Neuronal stem cell (in vitro differentiated cells): ENCODE results near the gene SAMD4A.

Experiments used
- DNase-seq: peaks from one replicate; pipeline ENCODE4 v3.0.0-alpha.2; 2013; ENCODE audit warnings: low spot score
- H2AFZ ChIP-seq: one replicate; pipeline ENCODE4 v1.6.1; 2013; ENCODE audit warnings: mild to moderate bottlenecking, low read length, inconsistent platforms
- H2AK5ac ChIP-seq: 2 replicates; pipeline ENCODE4 v1.6.1; 2013; ENCODE audit warnings: low read depth, mild to moderate bottlenecking, inconsistent platforms, low read length, moderate library complexity, mixed read lengths
- H2BK120ac ChIP-seq: 2 replicates; pipeline ENCODE4 v1.6.1; 2013; ENCODE audit warnings: low read depth, mild to moderate bottlenecking, inconsistent platforms, low read length, moderate library complexity, mixed read lengths
- H2BK12ac ChIP-seq: one replicate; pipeline ENCODE4 v1.6.1; 2013; ENCODE audit warnings: low read length, inconsistent platforms
- H2BK15ac ChIP-seq: 2 replicates; pipeline ENCODE4 v1.6.1; 2013; ENCODE audit warnings: mild to moderate bottlenecking, low read length, inconsistent platforms, mixed read lengths
- H2BK5ac ChIP-seq: one replicate; pipeline ENCODE4 v1.6.1; 2013; ENCODE audit warnings: inconsistent platforms, mild to moderate bottlenecking, low read length, moderate library complexity
- H3K14ac ChIP-seq: one replicate; pipeline ENCODE4 v1.6.1; 2013; ENCODE audit warnings: low read length, inconsistent platforms
- H3K18ac ChIP-seq: 2 replicates; pipeline ENCODE4 v1.6.1; 2013; ENCODE audit warnings: low read length, inconsistent platforms
- H3K23ac ChIP-seq: 2 replicates; pipeline ENCODE4 v1.6.1; 2013; ENCODE audit warnings: low read depth, mild to moderate bottlenecking, mixed read lengths, low read length, inconsistent platforms; ENCODE audit not compliant: poor library complexity
- H3K27ac ChIP-seq: replicated peaks from 3 replicates; pipeline ENCODE4 v1.5.1; 2013; ENCODE audit warnings: low read length, inconsistent platforms
- H3K27me3 ChIP-seq, 3 experiments: 2 replicates each; pipeline ENCODE4 v1.6.1; 2013; ENCODE audit warnings: low read length in 3 of 3, mild to moderate bottlenecking in 2 of 3, inconsistent platforms in 1 of 3, low read depth in 1 of 3, mixed read lengths in 1 of 3, moderate library complexity in 1 of 3; ENCODE audit not compliant: control insufficient read depth in 3 of 3, insufficient read depth in 3 of 3
- H3K36me3 ChIP-seq, 2 donors: replicated peaks in 1 of 2; 2 replicates each; pipeline ENCODE4 v1.6.1; 2013; ENCODE audit warnings: low read length in 2 of 2; ENCODE audit not compliant: control insufficient read depth in 2 of 2, insufficient read depth in 2 of 2
- H3K4ac ChIP-seq: 2 replicates; pipeline ENCODE4 v1.6.1; 2013; ENCODE audit warnings: inconsistent platforms, mild to moderate bottlenecking, low read length, moderate library complexity
- H3K4me1 ChIP-seq, 2 donors: 1 replicate in 1 of 2; 2 replicates in 1 of 2; pipeline ENCODE4 v1.6.1; 2013; ENCODE audit warnings: low read length in 2 of 2, low read depth in 1 of 2; ENCODE audit not compliant: control insufficient read depth in 2 of 2, insufficient read depth in 1 of 2
- H3K4me2 ChIP-seq: one replicate; pipeline ENCODE4 v1.6.1; 2013; ENCODE audit warnings: mild to moderate bottlenecking, low read length, inconsistent platforms; ENCODE audit not compliant: insufficient read depth, poor library complexity, severe bottlenecking
- H3K4me3 ChIP-seq, 2 donors: 2 replicates each; pipeline ENCODE4 v1.5.1; 2013; ENCODE audit warnings: low read length in 2 of 2, mild to moderate bottlenecking in 2 of 2, inconsistent platforms in 1 of 2, moderate library complexity in 1 of 2
- H3K79me1 ChIP-seq: one replicate; pipeline ENCODE4 v1.6.1; 2013; ENCODE audit warnings: low read depth, mild to moderate bottlenecking, inconsistent platforms, low read length, moderate library complexity
- H3K9ac ChIP-seq: one replicate; pipeline ENCODE4 v1.6.1; 2013; ENCODE audit warnings: mild to moderate bottlenecking, low read depth, low read length, inconsistent platforms; ENCODE audit not compliant: poor library complexity
- H3K9me3 ChIP-seq, 2 donors: replicated peaks in 1 of 2; 2 replicates each; pipeline versions ENCODE3 to v1.6.1; 2013; ENCODE audit warnings: low read length in 2 of 2, mild to moderate bottlenecking in 2 of 2, inconsistent platforms in 1 of 2, low read depth in 1 of 2, mixed read lengths in 1 of 2, moderate library complexity in 1 of 2; ENCODE audit not compliant: control insufficient read depth in 2 of 2, insufficient read depth in 1 of 2
- H4K8ac ChIP-seq: one replicate; pipeline ENCODE4 v1.6.1; 2013; ENCODE audit warnings: low read depth, mild to moderate bottlenecking, inconsistent platforms, low read length, moderate library complexity
- H4K91ac ChIP-seq: one replicate; pipeline ENCODE4 v1.6.1; 2013; ENCODE audit warnings: low read length, low read depth, mild to moderate bottlenecking, inconsistent platforms; ENCODE audit not compliant: poor library complexity
- WGBS, 2 donors: extraction: QIAGEN DNeasy Blood & Tissue Kit; methylation state at CpG; one replicate each; pipeline ENCODE4 v1.1.7; 2013; ENCODE audit warnings: missing lambda C conversion rate in 2 of 2, mixed read lengths in 1 of 2; ENCODE audit not compliant: insufficient read length in 2 of 2, insufficient replicate concordance in 1 of 2; ENCODE audit errors: extremely low coverage in 2 of 2; 5-methylcytosine and 5-hydroxymethylcytosine counted together

SAMD4A gene

GRCh38 chr14:54812617-54813016, 245.7 kb downstream of the SAMD4A start:
- Histone ChIP-seq H2BK12ac (no peak overlapping the region), H3K4me1 (peaks cover 0 to 6% of the 10 kb centered on the region in 2 donors), H3K4me3 (no peak overlapping the region), H3K4me2 (no peak overlapping the region), H2AFZ (no peak overlapping the region), H2BK15ac (no peak overlapping the region), H4K8ac (no peak overlapping the region), H3K27me3 (peaks cover 0 to 13% (median 0%) of the 10 kb centered on the region in 3 experiments), H3K9ac (no peak overlapping the region), H3K79me1 (no peaks in the 10 kb centered on the region), H2BK120ac (no peak overlapping the region), H3K23ac (no peak overlapping the region), H4K91ac (no peak overlapping the region), H3K4ac (no peak overlapping the region), H3K14ac (no peak overlapping the region), H2BK5ac (no peak overlapping the region), H3K27ac (no peak overlapping the region), H3K18ac (no peak overlapping the region), H2AK5ac (no peak overlapping the region), H3K36me3 (no peaks in the 10 kb centered on the region), H3K9me3 (no peaks in the 10 kb centered on the region)
- WGBS, 2 donors, result no CpG with 5 or more reads among the region's 6 CpGs
- DNase-seq, result no peak

- H3K79me1 ChIP-seq, result no peaks in the 10 kb centered on the region
- DNase-seq, result no peak
- no peak overlapping the region for H3K4me2 ChIP-seq
- H3K4me3 ChIP-seq, result no peak overlapping the region
- no peak overlapping the region for H4K91ac ChIP-seq
- H4K8ac ChIP-seq, result no peak overlapping the region
- H2AFZ ChIP-seq, result no peak overlapping the region
- no peak overlapping the region for H3K9ac ChIP-seq
- no peak overlapping the region for H3K27ac ChIP-seq
- no peak overlapping the region for H3K23ac ChIP-seq
- peaks cover 3 to 10% of the 10 kb centered on the region in 2 donors for H3K4me1 ChIP-seq
- no peak overlapping the region for H2BK120ac ChIP-seq
- no peaks in the 10 kb centered on the region for H3K9me3 ChIP-seq
- peaks cover 0 to 13% (median 0%) of the 10 kb centered on the region in 3 experiments for H3K27me3 ChIP-seq
- H2AK5ac ChIP-seq, result no peak overlapping the region
- no peak overlapping the region for H2BK15ac ChIP-seq
- no peaks in the 10 kb centered on the region for H3K36me3 ChIP-seq
- H2BK12ac ChIP-seq, result no peak overlapping the region
- no CpG with 5 or more reads among the region's 2 CpGs for WGBS, 2 donors
- H3K14ac ChIP-seq, result no peak overlapping the region
- no peak overlapping the region for H2BK5ac ChIP-seq
- H3K4ac ChIP-seq, result no peak overlapping the region
- no peak overlapping the region for H3K18ac ChIP-seq
Measured at GRCh38 chr14:54813081-54813480, 246.2 kb downstream of the SAMD4A start.

GRCh38 chr14:54814076-54814475, 247.1 kb downstream of the SAMD4A start:
- H2AFZ ChIP-seq, result no peak overlapping the region

DNA sequence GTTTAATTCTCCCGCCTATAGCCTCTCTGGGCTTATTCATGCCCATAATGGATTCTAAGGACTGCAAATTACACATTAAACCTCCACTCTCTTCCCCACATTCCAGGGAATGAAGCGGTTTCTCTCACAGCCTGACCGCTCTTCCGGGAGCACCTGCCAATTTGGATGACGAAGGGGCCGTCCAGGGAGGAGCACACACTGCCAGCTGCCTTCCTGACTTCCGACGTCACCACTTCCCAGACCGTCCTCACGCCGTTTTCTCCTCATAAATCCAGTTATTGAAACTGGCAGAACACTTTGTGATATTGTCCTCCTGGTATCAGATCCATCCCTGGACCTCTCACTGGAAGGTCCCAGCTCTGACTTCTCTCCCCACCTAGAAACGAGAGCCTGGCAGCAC, 248.1 kb downstream of the SAMD4A start:
- WGBS, 2 donors, result no CpG with 5 or more reads among the region's 12 CpGs
- H4K91ac ChIP-seq, result no peak overlapping the region
- no peak for DNase-seq

More at GRCh38 chr14:54814076-54814475, 247.1 kb downstream of the SAMD4A start:
- H2BK5ac ChIP-seq, result no peak overlapping the region
- no peak overlapping the region for H2AK5ac ChIP-seq
- no peaks in the 10 kb centered on the region for H3K9me3 ChIP-seq
- H3K9ac ChIP-seq, result no peak overlapping the region
- no peak overlapping the region for H3K27ac ChIP-seq
- no peaks in the 10 kb centered on the region for H3K36me3 ChIP-seq
- no peak overlapping the region for H3K4me3 ChIP-seq
- H2BK120ac ChIP-seq, result no peak overlapping the region
- no peak overlapping the region for H3K18ac ChIP-seq
- H2BK12ac ChIP-seq, result no peak overlapping the region
- H3K27me3 ChIP-seq, result peaks cover 0 to 13% (median 0%) of the 10 kb centered on the region in 3 experiments
- H3K14ac ChIP-seq, result no peak overlapping the region
- H4K8ac ChIP-seq, result no peak overlapping the region
- DNase-seq, result no peak
- no peak overlapping the region for H3K23ac ChIP-seq
- H3K79me1 ChIP-seq, result no peaks in the 10 kb centered on the region
- H3K4me2 ChIP-seq, result no peak overlapping the region
- H4K91ac ChIP-seq, result no peak overlapping the region
- no peak overlapping the region for H2BK15ac ChIP-seq
- no peak overlapping the region for H3K4ac ChIP-seq
- WGBS, 2 donors, result no CpG with 5 or more reads among the region's 5 CpGs
- H3K4me1 ChIP-seq, result peaks cover 11 to 17% of the 10 kb centered on the region in 2 donors

More for the DNA sequence above, 248.1 kb downstream of the SAMD4A start:
- Histone ChIP-seq H4K8ac (no peak overlapping the region), H3K27me3 (peaks cover 0 to 13% (median 0%) of the 10 kb centered on the region in 3 experiments), H3K9me3 (no peaks in the 10 kb centered on the region), H3K23ac (no peak overlapping the region), H2BK120ac (no peak overlapping the region), H3K79me1 (no peaks in the 10 kb centered on the region), H2BK15ac (no peak overlapping the region), H3K4me1 (peaks cover 11 to 17% of the 10 kb centered on the region in 2 donors), H3K4me2 (no peak overlapping the region), H3K4ac (no peak overlapping the region), H3K14ac (no peak overlapping the region), H2BK5ac (no peak overlapping the region), H2AFZ (no peak overlapping the region), H3K4me3 (no peak overlapping the region), H2BK12ac (no peak overlapping the region), H3K36me3 (no peaks in the 10 kb centered on the region), H3K27ac (no peak overlapping the region), H3K9ac (no peak overlapping the region), H3K18ac (no peak overlapping the region), H2AK5ac (no peak overlapping the region)
